Measurements from ENCODE around the gene RAB6B. TPM values are rescaled to one million over a fixed set of nuclear protein-coding genes. Genes with fewer than 3 reads are reported as not detected.

The RAB6B gene
- total and polyA plus RNA-seq, 2 of the 4 experiments (the other 2 are of a cell fraction), result 0.18 to 1.2 TPM

DNA sequence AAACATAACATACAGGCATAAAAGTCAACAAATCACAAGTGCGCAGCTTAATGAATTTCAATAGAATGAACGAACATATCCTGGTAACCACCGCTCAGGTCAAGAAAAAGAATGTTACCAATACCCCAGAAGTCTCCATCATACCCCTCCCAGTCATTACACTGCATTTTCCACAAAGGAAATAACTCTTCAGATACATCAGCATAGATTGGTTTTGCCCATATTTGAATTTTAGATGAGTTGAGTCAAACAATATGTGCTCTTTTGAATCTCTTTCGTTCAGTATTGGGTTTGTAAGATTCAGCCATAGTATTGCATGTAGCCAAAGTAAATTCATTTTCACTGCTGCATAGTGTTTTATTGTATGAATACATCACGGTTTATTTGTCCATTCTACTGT is 6.2 kb upstream of the RAB6B start:
- H4K20me1 ChIP-seq (ENCODE audit: insufficient read depth, low read length), result no peaks in the 10 kb centered on the region
- CTCF ChIA-PET, result no interaction called here
- H3K4ac ChIP-seq (ENCODE audit: low read depth, low read length), result no peak overlapping the region
- H2AK5ac ChIP-seq (ENCODE audit: low read depth, low read length), result no peak overlapping the region
- H4K8ac ChIP-seq (ENCODE audit: low read depth in 2 of 2, low read length in 2 of 2), result no peak overlapping the region
- H2BK120ac ChIP-seq (ENCODE audit: low read depth, low read length), result no peak overlapping the region
- intact Hi-C loops (cut with micrococcal nuclease) (no loop called here), dilution Hi-C loops (cut with HindIII; ENCODE audit: low sequenced_read_pairs, unreplicated experiment) (no loop called here), in situ Hi-C loops (cut with MboI; ENCODE audit: low sequenced_read_pairs) (no loop called here)
- no peaks in the 10 kb centered on the region for H3K9me3 ChIP-seq (ENCODE audit: control insufficient read depth, insufficient read depth, low read length)
- H2BK5ac ChIP-seq (ENCODE audit: low read depth, low read length, poor library complexity, severe bottlenecking), result no peak overlapping the region
- no peaks in the 10 kb centered on the region for H3K79me1 ChIP-seq (ENCODE audit: low read depth in 1 of 2, low read length in 2 of 2)
- H3K4me3 ChIP-seq (ENCODE audit: insufficient read depth, low read depth, low read length), result no peak overlapping the region
- no peaks in the 10 kb centered on the region for H3K4me1 ChIP-seq (ENCODE audit: control insufficient read depth, insufficient read depth, low read length)
- H3K36me3 ChIP-seq (ENCODE audit: control insufficient read depth, insufficient read depth, low read length), result no peaks in the 10 kb centered on the region
- no peak overlapping the region for H4K5ac ChIP-seq (ENCODE audit: low read depth, low read length)
- peaks cover 25% of the 10 kb centered on the region for H3K27me3 ChIP-seq (ENCODE audit: control insufficient read depth, insufficient read depth, low read length)
- no peak overlapping the region for H4K91ac ChIP-seq (ENCODE audit: insufficient read depth, low read depth, low read length)
- no peak overlapping the region for H3K4me2 ChIP-seq (ENCODE audit: low read depth, low read length)
- TF ChIP-seq, protein P1, sequence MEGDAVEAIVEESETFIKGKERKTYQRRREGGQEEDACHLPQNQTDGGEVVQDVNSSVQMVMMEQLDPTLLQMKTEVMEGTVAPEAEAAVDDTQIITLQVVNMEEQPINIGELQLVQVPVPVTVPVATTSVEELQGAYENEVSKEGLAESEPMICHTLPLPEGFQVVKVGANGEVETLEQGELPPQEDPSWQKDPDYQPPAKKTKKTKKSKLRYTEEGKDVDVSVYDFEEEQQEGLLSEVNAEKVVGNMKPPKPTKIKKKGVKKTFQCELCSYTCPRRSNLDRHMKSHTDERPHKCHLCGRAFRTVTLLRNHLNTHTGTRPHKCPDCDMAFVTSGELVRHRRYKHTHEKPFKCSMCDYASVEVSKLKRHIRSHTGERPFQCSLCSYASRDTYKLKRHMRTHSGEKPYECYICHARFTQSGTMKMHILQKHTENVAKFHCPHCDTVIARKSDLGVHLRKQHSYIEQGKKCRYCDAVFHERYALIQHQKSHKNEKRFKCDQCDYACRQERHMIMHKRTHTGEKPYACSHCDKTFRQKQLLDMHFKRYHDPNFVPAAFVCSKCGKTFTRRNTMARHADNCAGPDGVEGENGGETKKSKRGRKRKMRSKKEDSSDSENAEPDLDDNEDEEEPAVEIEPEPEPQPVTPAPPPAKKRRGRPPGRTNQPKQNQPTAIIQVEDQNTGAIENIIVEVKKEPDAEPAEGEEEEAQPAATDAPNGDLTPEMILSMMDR (conservative IDR thresholded peaks at IDR 0.05; ENCODE audit: low read depth, low read length), result no peak
- H2BK20ac ChIP-seq (ENCODE audit: low read depth, low read length), result no peak overlapping the region
- BruUV-seq (replicated peaks), result no TSS peak
- H2AK9ac ChIP-seq (replicated peaks; ENCODE audit: low read depth, low read length, poor library complexity), result no peak overlapping the region
- no peak overlapping the region for H3K56ac ChIP-seq (ENCODE audit: extremely low read depth, insufficient read depth, low read length)
- H3K9me1 ChIP-seq (ENCODE audit: insufficient read depth, low read length), result no peaks in the 10 kb centered on the region
- no peak overlapping the region for H3K27ac ChIP-seq (ENCODE audit: insufficient read depth, low read length)
- H3K18ac ChIP-seq (ENCODE audit: low read depth, low read length), result no peak overlapping the region
- ATAC-seq (ENCODE audit: low read depth) (no peak), DNase-seq (no peak)
- 100% methylated on average over 1 of the region's 5 CpGs; no CpG with 5 or more reads in 1 of the 2 experiments for WGBS, 2 experiments (ENCODE audit: extremely low coverage in 2 of 2, insufficient read length in 1 of 2)
- no peak overlapping the region for H3K23ac ChIP-seq (ENCODE audit: low read depth, low read length)
- H2AFZ ChIP-seq (replicated peaks; ENCODE audit: low read length, poor library complexity), result no peak overlapping the region
- H3K9ac ChIP-seq (ENCODE audit: low read depth, low read length), result no peak overlapping the region
- no peak overlapping the region for H2BK15ac ChIP-seq (ENCODE audit: low read depth, low read length)
- POLR2A ChIA-PET (ENCODE audit: unreplicated experiment), result no interaction called here
- H3K14ac ChIP-seq (replicated peaks; ENCODE audit: low read depth, low read length), result no peak overlapping the region
